NCI-H2227 (cell line): ENCODE results near the gene MT2A.
"Not testable (repeated sequence)": the region's sequence is repeated elsewhere in the genome, so short reads cannot be mapped to it uniquely, and the experiment has no call there.

Source experiments
- DNase-seq: peaks from one replicate; lab custom pipeline; 2025; ENCODE audit not compliant: unreplicated experiment; lab: John Stamatoyannopoulos, UW

The MT2A gene

DNA sequence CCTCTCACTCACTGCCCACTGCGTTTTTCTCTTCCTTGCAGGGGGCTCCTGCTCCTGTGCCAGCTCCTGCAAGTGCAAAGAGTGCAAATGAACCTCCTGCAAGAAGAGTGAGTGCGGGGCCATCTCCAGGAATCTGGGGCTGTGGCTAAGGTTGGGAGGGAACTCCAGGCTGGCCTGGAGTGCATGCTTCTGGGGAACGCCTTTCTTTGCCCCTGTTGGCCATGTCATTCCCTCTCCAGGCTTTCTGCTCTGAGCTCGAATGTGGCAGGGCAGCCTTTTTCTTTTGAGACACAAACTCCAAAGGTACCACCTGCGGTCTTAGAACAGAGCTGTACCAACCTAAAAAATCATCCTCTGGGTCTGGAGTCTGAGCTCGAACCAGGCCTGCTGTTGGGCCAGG is 9.8 kb downstream of the MT2A start:
- no peak for DNase-seq

DNA sequence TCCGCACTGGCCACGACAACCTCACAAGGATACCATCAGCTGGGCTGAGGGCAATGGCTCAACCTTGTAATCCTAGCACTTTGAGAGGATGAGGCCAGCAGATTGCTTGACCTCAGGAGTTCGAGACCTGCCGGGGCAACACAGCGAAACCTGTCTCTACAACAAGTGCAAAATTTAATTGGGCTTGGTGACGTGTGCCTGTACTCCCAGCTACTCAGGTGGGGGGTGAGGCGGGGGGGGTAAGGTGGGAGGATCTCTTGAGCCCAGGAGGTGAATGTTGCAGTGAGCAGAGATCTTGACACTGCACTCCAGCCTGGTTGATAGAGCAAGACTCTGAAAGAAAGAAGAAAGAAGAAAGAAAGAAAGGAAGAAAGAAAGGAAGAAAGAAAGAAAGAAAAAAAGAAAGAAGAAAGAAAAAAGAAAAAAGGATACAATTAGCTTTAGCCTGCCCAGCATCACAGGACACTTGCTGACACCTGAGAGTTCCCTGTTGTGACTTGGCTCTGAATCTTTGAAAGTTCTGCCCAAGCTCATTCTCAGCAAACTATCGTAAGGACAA is 12.0 kb downstream of the MT2A start:
- DNase-seq, result no peak

DNA sequence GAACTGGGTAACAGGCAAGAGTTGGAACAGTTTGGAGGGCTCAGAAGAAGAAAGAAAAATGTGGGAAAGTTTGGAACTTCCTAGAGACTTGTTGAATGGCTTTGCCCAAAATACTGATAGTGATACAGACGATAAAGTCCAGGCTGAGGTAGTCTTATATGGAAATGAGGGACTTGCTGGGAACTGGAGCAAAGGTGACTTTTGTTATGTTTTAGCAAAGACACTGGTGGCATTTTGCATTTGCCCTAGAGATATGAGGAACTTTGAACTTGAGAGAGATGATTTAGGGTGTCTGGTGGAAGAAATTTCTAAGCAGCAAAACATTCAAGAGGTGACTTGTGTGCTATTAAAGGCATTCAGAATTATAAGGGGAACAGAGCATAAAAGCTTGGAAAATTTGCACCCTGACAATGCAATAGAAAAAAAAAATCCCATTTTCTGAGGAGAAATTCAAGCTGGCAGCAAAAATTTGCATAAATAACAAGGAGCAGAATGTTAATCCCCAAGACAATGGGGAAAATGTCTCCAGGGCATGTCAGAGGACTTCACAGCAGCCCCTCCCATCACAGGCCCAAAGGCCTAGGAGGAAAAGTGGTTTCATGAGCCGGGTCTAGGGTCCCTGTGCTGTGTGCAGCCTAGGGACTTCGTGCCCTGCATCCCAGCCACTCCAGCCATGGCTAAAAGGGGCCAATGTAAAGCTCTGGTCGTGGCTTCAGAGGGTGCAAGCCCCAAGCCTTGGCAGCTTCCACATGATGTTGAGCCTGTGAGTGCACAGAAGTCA is 13.5 kb downstream of the MT2A start:
- DNase-seq, result not testable (repeated sequence)

DNA sequence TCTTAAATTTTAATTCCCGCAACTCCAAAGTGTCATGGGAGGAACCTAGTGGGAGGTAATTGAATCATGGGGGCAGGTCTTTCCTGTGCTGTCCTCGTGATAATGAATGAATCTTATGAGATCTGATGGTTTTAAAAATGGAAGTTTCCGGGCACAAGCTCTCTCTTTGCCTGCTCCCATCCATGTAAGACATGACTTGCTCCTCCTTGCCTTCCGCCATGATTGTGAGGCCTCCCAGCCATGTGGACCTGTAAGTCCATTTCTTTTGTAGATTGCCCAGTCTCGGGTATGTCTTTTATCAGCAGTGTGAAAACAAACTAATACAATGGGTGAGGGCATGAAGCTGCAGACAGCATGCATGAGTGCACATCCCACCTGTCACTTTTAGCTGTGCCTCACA is 14.8 kb downstream of the MT2A start:
- DNase-seq, result not testable (repeated sequence)

DNA sequence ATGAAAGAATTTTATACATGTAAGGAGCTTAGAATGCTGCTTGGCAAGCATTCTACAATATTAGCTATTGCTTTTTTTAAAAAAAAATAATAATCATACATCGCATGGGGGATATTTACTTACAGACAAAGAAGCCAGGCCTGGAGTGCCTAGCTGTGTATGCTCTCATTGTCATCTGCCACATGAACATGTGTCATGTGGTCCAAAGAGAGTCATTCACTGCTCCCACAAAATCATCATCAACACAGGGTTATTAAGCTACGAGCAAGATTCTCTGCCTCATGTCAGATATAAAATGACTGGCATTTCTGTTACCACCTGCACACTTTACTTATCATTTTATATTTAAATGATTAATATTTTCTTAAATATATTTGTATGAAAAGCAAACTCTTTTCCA is 15.3 kb downstream of the MT2A start:
- no peak for DNase-seq

DNA sequence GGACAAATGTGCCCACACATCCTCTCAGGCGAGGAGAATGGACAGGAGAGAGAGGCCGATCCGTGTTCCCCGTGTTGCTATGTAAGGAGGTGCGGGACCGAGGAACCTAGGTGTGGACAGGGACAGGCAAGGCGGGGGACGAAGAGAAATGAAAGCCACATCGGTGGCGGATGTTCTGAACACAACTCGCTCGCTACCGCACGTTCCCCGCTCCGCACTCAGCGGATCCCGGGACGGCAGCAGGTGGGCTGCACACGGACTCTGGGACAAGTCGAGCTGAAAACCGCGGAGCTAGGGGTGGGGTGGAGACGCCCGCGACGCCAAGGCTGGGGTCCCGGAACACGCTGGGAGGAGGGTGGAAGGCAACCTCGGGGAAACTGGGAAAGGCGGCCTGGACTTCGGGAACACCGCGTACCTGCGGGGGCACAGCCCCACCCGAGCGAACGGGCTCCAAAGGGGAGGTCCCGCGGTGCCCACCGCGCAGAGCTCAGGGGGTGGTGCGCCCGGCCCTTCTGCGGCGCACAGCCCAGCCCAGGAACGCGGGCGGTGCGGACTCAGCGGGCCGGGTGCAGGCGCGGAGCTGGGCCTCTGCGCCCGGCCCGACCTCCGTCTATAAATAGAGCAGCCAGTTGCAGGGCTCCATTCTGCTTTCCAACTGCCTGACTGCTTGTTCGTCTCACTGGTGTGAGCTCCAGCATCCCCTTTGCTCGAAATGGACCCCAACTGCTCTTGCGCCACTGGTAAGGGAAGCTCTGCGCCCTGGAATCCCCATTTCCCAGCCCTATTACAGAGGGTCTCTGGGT is 17.0 kb downstream of the MT2A start, which contains the start of gene MT1E:
TSS of gene MT1E (plus strand) at position 642 of the 803 bp plus-strand sequence. CDS start at position 713, 71 bp downstream.
- DNase-seq, result peak; percentile 59

DNA sequence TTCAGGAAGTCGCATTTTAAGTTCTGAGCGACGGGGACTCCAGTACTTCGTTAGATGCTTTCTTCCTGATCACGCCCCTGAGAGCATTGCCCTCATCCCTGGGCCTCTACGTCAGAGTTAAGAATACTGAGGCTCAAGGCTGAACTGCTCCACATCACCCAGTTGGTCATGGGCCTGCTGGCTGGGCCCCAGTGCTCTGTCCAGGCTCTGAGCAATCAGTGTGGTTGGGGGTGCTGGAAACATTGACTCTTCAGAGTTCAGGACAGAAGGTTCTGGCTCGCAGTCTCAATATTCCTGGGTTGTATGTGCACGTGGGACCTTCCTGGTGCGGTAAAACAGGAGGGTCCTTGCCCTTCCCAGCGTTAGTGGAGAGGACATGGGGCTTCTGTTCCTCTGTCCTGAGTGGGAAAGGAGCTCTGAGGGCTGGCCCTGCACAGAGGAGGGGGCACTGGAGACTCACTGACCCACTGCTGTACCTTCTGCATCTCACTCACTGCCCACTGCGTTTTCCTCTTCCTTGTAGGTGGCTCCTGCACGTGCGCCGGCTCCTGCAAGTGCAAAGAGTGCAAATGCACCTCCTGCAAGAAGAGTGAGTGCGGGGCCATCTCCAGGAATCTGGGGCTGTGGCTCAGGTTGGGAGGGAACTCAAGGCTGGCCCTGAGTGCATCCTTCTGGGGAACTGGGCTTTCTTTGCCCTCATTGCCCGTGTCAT is 17.7 kb downstream of the MT2A start:
- DNase-seq, result no peak

DNA sequence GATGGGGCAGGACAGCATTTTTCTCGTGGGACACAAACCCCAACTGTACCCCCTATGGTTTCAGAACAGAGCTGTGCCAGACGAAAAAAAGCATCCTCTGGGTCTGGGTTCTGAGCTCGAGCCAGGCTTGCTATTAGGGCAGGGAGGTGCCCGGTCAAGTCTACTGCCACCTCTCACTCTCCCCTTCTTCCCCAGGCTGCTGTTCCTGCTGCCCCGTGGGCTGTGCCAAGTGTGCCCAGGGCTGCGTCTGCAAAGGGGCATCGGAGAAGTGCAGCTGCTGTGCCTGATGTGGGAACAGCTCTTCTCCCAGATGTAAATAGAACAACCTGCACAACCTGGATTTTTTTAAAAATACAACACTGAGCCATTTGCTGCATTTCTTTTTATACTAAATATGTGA is 18.3 kb downstream of the MT2A start:
- DNase-seq, result no peak

DNA sequence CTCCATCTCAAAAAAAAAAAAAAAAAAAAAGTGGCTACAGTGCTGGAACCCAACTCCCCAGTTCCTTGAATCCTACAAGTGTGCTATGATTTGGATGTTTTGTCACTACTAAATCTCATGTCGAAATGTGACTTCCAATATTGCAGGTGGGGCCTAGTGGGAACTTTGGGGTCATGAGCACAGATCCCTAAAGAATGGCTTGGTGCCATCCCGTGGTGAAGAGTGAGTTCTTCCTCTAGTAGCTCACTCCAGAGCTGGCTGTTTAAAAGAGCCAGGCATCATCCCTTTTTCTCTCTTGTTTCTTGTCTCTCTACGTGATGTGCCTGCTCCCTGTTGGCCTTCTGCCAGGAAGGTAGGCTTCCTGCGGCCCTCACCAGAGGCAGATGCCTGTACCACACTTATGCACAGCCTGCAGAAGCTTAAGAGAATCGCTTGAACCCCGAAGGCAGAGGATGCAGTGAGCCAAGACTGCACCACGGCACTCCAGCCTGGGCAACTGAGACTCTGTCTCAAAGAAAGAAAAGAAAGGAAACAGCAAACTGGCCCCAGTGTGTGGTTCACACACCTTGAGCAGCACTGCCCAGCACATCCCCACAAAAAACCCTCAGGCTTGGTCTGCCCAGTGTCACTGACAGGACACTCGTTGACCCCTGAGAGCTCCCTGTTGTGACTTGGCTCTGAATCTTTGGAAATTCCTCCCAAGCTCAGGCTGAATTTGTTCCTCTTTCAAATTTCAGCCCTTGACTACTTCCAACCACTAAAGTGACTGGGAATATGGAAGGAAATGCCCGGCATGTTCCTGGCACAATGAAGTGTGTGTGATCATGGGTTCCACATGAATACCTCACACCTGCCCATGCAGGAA is 20.3 kb downstream of the MT2A start:
- DNase-seq, result peak; percentile 17

DNA sequence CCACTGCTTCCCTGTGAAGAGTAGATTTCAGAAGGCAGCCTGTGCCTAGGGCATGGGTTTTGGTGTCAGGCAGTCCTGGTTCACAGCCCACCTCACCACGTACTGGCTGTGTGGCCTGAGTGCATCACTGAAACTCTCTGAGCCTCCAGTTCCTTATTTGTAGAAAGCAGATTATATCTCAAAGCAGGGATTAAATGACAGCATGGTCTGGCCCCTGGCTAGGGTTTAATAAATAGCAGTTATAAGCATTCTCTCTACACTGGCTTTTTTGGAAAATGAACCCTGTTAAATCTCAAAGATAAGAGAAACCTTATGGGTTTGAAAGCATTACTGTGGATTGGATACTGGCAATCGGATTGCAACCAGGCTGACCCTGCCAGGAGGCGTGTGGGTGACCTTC is 21.1 kb downstream of the MT2A start:
- DNase-seq, result no peak

DNA sequence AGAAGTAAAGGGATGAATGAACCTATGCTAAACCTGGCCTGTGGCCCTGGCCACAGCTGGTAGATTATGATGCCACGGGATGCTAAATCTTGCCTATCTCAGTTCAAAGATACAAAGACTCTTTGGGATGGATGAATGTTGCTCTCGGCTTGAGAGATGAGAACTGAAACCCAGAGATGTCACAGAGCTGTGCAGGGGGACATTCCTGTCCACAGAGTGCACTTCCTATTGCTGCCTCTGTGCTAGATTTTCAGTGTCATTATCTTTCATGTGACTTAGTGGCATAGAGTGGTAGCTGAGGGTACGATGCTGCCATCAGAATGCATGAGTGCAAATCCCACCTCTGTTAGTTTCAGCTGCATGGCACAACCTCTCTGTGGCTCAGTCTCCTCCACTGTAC is 21.8 kb downstream of the MT2A start:
- no peak for DNase-seq

DNA sequence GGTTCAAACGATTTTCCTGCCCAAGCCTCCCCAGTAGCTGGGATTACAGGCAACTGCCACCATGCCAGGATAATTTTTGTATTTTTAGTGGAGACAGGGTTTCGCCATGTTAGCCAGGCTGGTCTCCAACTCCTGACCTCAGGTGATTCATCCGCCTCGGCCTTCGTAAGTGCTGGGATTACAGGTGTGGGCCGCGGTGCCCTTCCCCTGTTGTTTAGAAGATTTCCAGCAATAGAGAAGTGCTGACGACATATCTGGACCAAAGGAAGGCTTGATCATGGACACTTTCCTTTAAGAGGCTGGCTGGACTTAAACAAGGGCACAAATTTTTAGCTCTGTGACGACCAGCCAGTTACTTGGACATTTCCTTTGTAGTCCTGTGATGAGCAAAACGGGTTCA is 22.8 kb downstream of the MT2A start:
- no peak for DNase-seq

DNA sequence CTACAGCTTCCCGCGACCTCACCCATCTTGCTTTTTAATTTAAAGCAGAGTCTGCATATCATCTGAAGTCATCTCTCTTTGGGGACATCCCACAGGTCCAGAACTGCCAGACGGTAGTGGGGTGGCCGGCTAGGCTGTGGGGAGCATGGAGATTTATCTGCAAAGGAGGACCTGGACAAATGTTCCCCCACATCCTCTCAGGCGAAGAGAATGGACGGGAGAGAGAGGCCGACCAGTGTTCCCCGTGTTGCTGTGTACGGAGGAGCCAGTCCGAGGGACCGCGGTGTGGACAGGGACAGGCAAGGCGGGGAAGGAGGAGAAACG is 23.4 kb downstream of the MT2A start:
- no peak for DNase-seq

DNA sequence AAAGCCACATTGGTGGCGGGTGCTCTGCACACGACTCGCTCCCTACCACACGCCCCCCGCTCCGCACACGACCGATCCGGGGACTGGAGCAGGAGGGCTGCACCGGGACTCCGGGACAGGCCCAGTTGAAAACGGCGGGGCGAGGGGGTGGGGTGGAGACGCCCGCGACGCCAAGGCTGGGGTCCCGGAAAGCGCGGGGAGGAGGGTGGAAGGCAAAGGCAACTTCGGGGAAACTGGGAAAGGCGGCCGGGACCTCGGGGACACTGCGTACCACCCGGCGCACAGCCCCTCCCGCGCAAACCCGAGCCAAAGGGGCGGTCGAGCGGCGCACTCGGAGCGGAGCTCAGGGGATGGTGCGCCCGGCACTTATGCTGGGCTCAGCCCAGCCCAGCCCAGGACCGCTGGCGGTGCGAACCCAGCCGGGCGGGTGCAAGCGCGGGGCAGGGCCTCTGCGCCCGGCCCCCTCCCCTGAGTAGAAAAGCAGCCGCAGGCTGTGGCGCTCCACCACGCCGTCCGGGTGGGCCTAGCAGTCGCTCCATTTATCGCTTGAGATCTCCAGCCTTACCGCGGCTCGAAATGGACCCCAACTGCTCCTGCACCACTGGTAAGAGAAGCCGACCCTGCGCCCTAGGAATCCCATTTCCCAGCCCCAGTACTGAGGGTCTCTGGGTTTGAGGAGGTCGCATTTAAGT is 23.9 kb downstream of the MT2A start, which contains the start of gene MT1M:
TSS of gene MT1M (plus strand) at position 504 of the 692 bp plus-strand sequence. CDS start at position 577, 73 bp downstream.
- peak; percentile 64 for DNase-seq

DNA sequence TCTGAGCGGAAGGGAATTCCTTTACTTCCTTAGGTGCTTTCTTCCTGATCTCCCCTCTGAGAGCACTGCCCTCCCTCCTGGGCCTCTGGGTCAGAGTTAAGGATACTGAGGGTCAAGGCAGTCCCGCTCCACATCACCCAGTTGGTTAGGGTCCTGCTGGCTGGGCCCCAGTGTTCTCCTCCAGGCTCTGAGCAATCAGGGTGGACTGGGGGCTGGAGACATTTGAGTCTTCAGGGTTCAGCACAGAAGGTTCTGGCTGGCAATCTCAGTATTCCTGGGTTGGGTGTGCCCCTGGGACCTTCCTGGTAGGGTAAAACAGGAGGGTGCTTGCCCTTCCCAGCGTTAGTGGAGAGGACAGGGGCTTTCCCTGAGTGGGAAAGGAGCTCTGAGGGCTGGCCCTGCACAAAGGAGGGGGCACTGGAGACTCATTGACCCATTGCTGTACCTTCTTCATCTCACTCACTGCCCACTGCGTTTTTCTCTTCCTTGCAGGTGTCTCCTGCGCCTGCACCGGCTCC is 24.5 kb downstream of the MT2A start:
- DNase-seq, result no peak

DNA sequence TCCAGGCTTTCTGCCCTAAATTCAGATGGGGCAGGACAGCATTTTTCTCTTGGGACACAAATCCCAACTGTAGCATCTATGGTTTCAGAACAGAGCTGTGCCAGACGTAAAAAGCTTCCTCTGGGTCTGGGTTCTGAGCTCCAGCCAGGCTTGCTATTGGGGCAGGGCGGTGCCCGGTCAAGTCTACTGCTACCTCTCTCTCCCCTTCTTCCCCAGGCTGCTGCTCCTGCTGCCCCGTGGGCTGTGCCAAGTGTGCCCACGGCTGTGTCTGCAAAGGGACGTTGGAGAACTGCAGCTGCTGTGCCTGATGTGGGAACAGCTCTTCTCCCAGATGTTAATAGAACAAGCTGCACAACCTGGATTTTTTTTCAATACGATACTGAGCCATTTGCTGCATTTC is 25.2 kb downstream of the MT2A start:
- DNase-seq, result no peak

DNA sequence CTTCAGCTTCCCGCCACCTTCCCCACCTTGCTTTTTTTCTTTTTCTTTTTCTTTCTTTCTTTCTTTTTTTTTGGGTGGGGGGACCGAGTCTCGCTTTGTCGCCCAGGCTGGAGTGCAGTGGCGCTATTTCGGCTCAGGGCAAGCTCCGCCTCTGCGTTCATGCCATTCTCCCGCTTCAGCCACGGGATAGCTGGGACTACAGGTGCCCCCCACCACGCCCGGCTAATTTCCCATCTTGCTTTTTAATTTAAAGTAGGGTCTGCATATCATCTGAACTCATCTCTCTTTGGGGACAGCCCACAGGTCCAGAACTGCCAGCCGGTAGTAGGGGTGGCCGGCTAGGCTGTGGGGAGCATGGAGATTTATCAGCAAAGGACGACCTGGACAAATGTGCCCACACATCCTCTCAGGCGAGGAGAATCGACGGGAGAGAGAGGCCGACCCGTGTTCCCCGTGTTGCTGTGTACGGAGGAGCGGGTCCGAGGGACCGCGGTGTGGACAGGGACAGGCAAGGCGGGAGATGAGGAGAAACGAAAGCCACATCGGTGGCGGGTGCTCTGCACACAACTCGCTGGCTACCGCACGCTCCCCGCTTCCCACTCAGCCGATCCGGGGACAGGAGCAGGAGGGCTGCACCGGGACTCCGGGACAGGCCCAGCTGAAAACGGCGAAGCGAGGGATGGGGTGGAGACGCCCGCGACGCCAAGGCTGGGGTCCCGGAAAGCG is 26.5 kb downstream of the MT2A start:
- no peak for DNase-seq

DNA sequence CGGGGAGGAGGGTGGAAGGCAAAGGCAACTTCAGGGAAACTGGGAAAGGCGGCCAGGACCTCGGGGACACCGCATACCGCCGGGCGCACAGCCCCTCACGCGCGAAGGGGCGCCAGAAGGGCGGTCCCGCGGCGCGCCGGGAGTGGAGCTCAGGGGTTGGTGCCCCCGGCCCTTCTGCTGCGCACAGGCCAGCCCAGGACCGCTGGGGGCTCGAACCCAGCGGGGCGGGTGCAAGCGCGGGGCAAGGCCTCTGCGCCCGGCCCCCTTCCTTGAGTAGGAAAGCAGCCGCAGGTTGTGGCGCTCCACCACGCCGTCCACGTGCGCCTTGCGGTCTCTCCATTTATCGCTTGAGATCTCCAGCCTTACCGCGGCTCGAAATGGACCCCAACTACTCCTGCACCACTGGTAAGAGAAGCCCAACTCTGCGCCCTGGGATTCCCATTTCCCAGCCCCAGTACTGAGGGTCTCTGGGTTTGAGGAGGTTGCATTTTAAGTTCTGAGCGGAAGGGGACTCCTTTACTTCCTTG is 27.1 kb downstream of the MT2A start:
- DNase-seq, result no peak
